Measurements from ENCODE around the gene CSF1.
"Not testable (repeated sequence)": the region's sequence is repeated elsewhere in the genome, so short reads cannot be mapped to it uniquely, and the experiment has no call there.

CSF1 gene

DNA sequence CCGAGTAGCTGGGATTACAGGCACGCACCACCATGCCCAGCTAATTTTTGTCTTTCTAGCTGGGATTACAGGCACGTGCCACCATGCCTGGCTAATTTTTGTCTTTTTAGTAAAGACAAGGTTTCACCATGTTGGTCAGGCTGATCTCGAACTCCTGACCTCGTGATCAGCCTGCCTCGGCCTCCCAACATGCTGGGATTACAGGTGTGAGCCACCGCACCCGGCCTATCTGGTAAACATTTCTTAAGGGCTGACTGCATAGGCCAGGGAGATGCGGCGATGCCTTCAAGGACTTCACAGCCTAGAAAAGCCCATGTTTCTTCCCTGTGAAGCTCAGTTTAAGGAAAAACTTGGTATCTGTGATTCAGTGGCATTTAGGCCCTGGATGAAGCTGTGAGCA, 9.7 kb downstream of the CSF1 start:
- H3K27ac ChIP-seq (ENCODE audit: low read length); H3K4me3 ChIP-seq (ENCODE audit: low read length); H3K27me3 ChIP-seq (ENCODE audit: control insufficient read depth, insufficient read depth, low read length); H3K4me1 ChIP-seq (ENCODE audit: control insufficient read depth, insufficient read depth, low read length); H3K36me3 ChIP-seq (ENCODE audit: control insufficient read depth, insufficient read depth, low read length); DNase-seq (ENCODE audit: low read depth, low spot score); H3K9me3 ChIP-seq (ENCODE audit: control insufficient read depth, insufficient read depth, low read length): not testable (repeated sequence)
- no CpG with 5 or more reads among the region's 10 CpGs for WGBS (ENCODE audit: insufficient coverage, insufficient read length)

DNA sequence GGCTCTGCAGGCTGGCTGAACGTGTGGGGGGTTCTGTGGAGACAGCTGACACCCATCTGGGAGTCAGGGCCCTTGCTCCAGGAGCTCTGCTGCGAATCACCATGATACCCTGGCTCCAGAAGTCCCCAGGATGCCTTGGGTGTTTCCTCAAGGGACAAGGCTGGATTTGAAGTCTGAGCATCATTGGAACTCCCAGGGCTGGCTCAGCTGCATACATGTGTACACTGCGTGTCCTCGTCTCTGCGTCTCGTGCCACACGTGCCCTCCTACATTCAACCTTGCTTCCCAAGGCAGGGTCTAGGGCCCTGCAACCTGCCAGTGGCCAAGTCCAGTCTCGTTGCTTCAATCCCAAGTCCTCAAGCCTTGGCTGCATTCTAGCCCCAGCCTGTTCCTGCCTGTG, 11.7 kb downstream of the CSF1 start:
- H3K4me3 ChIP-seq (ENCODE audit: low read length), result no peak overlapping the region
- no peak overlapping the region for H3K27ac ChIP-seq (ENCODE audit: low read length)
- no peaks in the 10 kb centered on the region for H3K4me1 ChIP-seq (ENCODE audit: control insufficient read depth, insufficient read depth, low read length)
- WGBS (ENCODE audit: insufficient coverage, insufficient read length), result no CpG with 5 or more reads among the region's 8 CpGs
- no peaks in the 10 kb centered on the region for H3K27me3 ChIP-seq (ENCODE audit: control insufficient read depth, insufficient read depth, low read length)
- no peak for DNase-seq (ENCODE audit: low read depth, low spot score)
- H3K36me3 ChIP-seq (ENCODE audit: control insufficient read depth, insufficient read depth, low read length), result no peaks in the 10 kb centered on the region
- H3K9me3 ChIP-seq (ENCODE audit: control insufficient read depth, insufficient read depth, low read length), result no peaks in the 10 kb centered on the region

DNA sequence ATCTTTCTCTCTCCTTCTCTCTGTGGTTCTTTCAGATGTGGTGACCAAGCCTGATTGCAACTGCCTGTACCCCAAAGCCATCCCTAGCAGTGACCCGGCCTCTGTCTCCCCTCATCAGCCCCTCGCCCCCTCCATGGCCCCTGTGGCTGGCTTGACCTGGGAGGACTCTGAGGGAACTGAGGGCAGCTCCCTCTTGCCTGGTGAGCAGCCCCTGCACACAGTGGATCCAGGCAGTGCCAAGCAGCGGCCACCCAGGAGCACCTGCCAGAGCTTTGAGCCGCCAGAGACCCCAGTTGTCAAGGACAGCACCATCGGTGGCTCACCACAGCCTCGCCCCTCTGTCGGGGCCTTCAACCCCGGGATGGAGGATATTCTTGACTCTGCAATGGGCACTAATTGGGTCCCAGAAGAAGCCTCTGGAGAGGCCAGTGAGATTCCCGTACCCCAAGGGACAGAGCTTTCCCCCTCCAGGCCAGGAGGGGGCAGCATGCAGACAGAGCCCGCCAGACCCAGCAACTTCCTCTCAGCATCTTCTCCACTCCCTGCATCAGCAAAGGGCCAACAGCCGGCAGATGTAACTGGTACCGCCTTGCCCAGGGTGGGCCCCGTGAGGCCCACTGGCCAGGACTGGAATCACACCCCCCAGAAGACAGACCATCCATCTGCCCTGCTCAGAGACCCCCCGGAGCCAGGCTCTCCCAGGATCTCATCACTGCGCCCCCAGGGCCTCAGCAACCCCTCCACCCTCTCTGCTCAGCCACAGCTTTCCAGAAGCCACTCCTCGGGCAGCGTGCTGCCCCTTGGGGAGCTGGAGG, 12.7 kb downstream of the CSF1 start:
- H3K36me3 ChIP-seq (ENCODE audit: control insufficient read depth, insufficient read depth, low read length), result no peaks in the 10 kb centered on the region
- no peak overlapping the region for H3K4me3 ChIP-seq (ENCODE audit: low read length)
- peak; percentile 45 for DNase-seq (ENCODE audit: low read depth, low spot score)
- H3K4me1 ChIP-seq (ENCODE audit: control insufficient read depth, insufficient read depth, low read length), result no peaks in the 10 kb centered on the region
- no CpG with 5 or more reads among the region's 17 CpGs for WGBS (ENCODE audit: insufficient coverage, insufficient read length)
- H3K9me3 ChIP-seq (ENCODE audit: control insufficient read depth, insufficient read depth, low read length), result no peaks in the 10 kb centered on the region
- no peaks in the 10 kb centered on the region for H3K27me3 ChIP-seq (ENCODE audit: control insufficient read depth, insufficient read depth, low read length)
- no peak overlapping the region for H3K27ac ChIP-seq (ENCODE audit: low read length)

DNA sequence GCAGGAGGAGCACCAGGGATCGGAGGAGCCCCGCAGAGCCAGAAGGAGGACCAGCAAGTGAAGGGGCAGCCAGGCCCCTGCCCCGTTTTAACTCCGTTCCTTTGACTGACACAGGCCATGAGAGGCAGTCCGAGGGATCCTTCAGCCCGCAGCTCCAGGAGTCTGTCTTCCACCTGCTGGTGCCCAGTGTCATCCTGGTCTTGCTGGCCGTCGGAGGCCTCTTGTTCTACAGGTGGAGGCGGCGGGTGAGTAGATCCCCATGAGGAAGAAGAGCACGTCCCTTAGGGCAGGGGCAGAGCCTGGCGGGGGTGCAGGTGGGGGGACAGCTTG, 13.3 kb downstream of the CSF1 start:
- Histone ChIP-seq H3K4me1 (ENCODE audit: control insufficient read depth, insufficient read depth, low read length) (no peaks in the 10 kb centered on the region), H3K27me3 (ENCODE audit: control insufficient read depth, insufficient read depth, low read length) (no peaks in the 10 kb centered on the region), H3K9me3 (ENCODE audit: control insufficient read depth, insufficient read depth, low read length) (no peaks in the 10 kb centered on the region), H3K4me3 (ENCODE audit: low read length) (no peak overlapping the region), H3K27ac (ENCODE audit: low read length) (no peak overlapping the region), H3K36me3 (ENCODE audit: control insufficient read depth, insufficient read depth, low read length) (no peaks in the 10 kb centered on the region)
- WGBS (ENCODE audit: insufficient coverage, insufficient read length), result no CpG with 5 or more reads among the region's 12 CpGs
- DNase-seq (ENCODE audit: low read depth, low spot score), result no peak

GRCh38 chr1:109924316-109924715, 13.7 kb downstream of the CSF1 start:
- Histone ChIP-seq H3K4me3 (ENCODE audit: low read length) (no peak overlapping the region), H3K4me1 (ENCODE audit: control insufficient read depth, insufficient read depth, low read length) (no peaks in the 10 kb centered on the region), H3K36me3 (ENCODE audit: control insufficient read depth, insufficient read depth, low read length) (no peaks in the 10 kb centered on the region), H3K27ac (ENCODE audit: low read length) (no peak overlapping the region), H3K27me3 (ENCODE audit: control insufficient read depth, insufficient read depth, low read length) (no peaks in the 10 kb centered on the region), H3K9me3 (ENCODE audit: control insufficient read depth, insufficient read depth, low read length) (no peaks in the 10 kb centered on the region)
- WGBS (ENCODE audit: insufficient coverage, insufficient read length), result no CpG with 5 or more reads among the region's 5 CpGs
- no peak for DNase-seq (ENCODE audit: low read depth, low spot score)

GRCh38 chr1:109925159-109925990, 14.7 kb downstream of the CSF1 start:
- Histone ChIP-seq H3K27ac (ENCODE audit: low read length) (no peak overlapping the region), H3K4me1 (ENCODE audit: control insufficient read depth, insufficient read depth, low read length) (0 out of 2 replicates have a peak, but pooled peaks cover 2% of the 10 kb centered on the region), H3K36me3 (ENCODE audit: control insufficient read depth, insufficient read depth, low read length) (no peaks in the 10 kb centered on the region), H3K27me3 (ENCODE audit: control insufficient read depth, insufficient read depth, low read length) (no peaks in the 10 kb centered on the region), H3K9me3 (ENCODE audit: control insufficient read depth, insufficient read depth, low read length) (no peaks in the 10 kb centered on the region), H3K4me3 (ENCODE audit: low read length) (no peak overlapping the region)
- DNase-seq (ENCODE audit: low read depth, low spot score), result no peak
- no CpG with 5 or more reads among the region's 8 CpGs for WGBS (ENCODE audit: insufficient coverage, insufficient read length)

GRCh38 chr1:109926662-109927300, 16.1 kb downstream of the CSF1 start:
- no CpG with 5 or more reads among the region's 2 CpGs for WGBS (ENCODE audit: insufficient coverage, insufficient read length)
- no peaks in the 10 kb centered on the region for H3K9me3 ChIP-seq (ENCODE audit: control insufficient read depth, insufficient read depth, low read length)
- no peak overlapping the region for H3K27ac ChIP-seq (ENCODE audit: low read length)
- DNase-seq (ENCODE audit: low read depth, low spot score), result no peak
- no peak overlapping the region for H3K4me3 ChIP-seq (ENCODE audit: low read length)
- no peaks in the 10 kb centered on the region for H3K27me3 ChIP-seq (ENCODE audit: control insufficient read depth, insufficient read depth, low read length)
- H3K4me1 ChIP-seq (ENCODE audit: control insufficient read depth, insufficient read depth, low read length), result peaks cover 4% of the 10 kb centered on the region; the same call in 1 of the 2 replicates
- no peaks in the 10 kb centered on the region for H3K36me3 ChIP-seq (ENCODE audit: control insufficient read depth, insufficient read depth, low read length)

DNA sequence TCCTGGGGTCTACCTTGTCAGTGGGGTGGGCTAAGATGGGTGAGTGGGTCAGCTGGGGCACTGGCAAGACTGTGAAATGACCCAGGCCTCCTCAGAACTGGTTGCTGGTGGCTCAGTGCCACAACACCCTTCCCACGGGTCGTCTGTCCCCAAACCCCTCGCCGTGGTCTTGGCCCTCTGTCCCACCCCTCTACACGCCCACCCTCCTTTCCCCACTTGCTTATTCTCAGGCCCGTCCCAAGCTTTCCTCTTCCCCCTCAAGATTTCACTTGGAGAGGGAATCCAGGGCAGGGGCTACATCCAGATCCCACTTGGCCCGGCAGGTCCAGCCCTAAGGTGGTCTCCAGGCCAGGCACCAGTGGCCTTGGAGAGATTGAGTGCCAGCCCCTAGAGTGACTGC, 16.7 kb downstream of the CSF1 start:
- Histone ChIP-seq H3K36me3 (ENCODE audit: control insufficient read depth, insufficient read depth, low read length) (no peaks in the 10 kb centered on the region), H3K9me3 (ENCODE audit: control insufficient read depth, insufficient read depth, low read length) (no peaks in the 10 kb centered on the region), H3K27me3 (ENCODE audit: control insufficient read depth, insufficient read depth, low read length) (no peaks in the 10 kb centered on the region), H3K4me1 (ENCODE audit: control insufficient read depth, insufficient read depth, low read length) (peaks cover 4% of the 10 kb centered on the region; the same call in 1 of the 2 replicates), H3K4me3 (ENCODE audit: low read length) (no peak overlapping the region), H3K27ac (ENCODE audit: low read length) (no peak overlapping the region)
- DNase-seq (ENCODE audit: low read depth, low spot score), result no peak
- no CpG with 5 or more reads among the region's 7 CpGs for WGBS (ENCODE audit: insufficient coverage, insufficient read length)

- Histone ChIP-seq H3K36me3 (ENCODE audit: control insufficient read depth, insufficient read depth, low read length) (no peaks in the 10 kb centered on the region), H3K27me3 (ENCODE audit: control insufficient read depth, insufficient read depth, low read length) (no peaks in the 10 kb centered on the region), H3K4me3 (ENCODE audit: low read length) (no peak overlapping the region), H3K9me3 (ENCODE audit: control insufficient read depth, insufficient read depth, low read length) (no peaks in the 10 kb centered on the region), H3K4me1 (ENCODE audit: control insufficient read depth, insufficient read depth, low read length) (peaks cover 4% of the 10 kb centered on the region; the same call in 1 of the 2 replicates), H3K27ac (ENCODE audit: low read length) (no peak overlapping the region)
- DNase-seq (ENCODE audit: low read depth, low spot score), result no peak
- no CpG with 5 or more reads among the region's 6 CpGs for whole genome bisulfite sequencing (ENCODE audit: insufficient coverage, insufficient read length)
Observed at GRCh38 chr1:109927911-109928321, 17.3 kb downstream of the CSF1 start.

- Histone ChIP-seq H3K27ac (ENCODE audit: low read length) (no peak overlapping the region), H3K9me3 (ENCODE audit: control insufficient read depth, insufficient read depth, low read length) (no peaks in the 10 kb centered on the region), H3K4me3 (ENCODE audit: low read length) (no peak overlapping the region), H3K27me3 (ENCODE audit: control insufficient read depth, insufficient read depth, low read length) (no peaks in the 10 kb centered on the region), H3K36me3 (ENCODE audit: control insufficient read depth, insufficient read depth, low read length) (no peaks in the 10 kb centered on the region), H3K4me1 (ENCODE audit: control insufficient read depth, insufficient read depth, low read length) (peaks cover 4% of the 10 kb centered on the region; the same call in 1 of the 2 replicates)
- no CpG with 5 or more reads among the region's 8 CpGs for WGBS (ENCODE audit: insufficient coverage, insufficient read length)
- DNase-seq (ENCODE audit: low read depth, low spot score), result no peak
Observed at GRCh38 chr1:109928591-109929111, 18.0 kb downstream of the CSF1 start.
